ENCODE measurements around the gene CMSS1.

CMSS1 gene

DNA sequence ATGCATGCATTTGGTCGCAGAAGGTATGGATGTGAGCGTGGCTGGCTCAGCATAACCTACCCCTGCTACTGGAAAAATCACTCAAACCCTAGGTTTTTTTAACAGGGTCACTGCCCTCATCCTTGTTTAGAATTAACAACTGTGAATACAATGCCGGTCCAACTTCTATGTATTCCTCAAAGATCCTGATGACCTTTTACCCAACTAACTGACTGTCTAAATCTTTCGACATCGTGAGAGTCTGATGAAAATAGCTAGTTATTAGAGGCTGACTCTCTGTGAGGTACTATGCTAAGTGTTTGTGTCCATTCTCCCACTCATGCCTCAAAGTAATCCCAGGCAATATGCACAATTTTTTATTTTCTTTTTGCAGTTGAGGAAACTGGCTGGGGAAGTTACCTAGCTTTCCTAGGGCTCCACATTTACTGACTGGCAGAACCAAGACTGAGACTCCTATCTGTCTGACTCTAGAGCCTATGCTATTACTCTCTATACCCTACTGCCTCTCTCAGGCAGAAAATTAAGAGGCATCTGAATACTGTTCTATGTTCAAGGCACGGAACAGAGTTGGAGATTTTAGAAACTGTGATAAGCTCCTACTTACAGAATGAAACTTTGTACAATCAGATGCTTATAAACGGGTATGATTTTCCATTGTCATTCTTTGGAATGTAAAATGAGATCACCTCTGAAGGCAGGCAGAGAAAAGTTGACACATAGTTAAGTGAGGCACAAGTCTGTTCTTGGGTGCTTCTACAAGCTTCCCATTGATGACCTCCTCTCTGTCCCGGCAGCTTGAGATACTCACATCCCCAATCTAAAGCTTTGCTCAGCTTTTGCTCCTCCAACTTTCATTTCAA is 240.3 kb downstream of the CMSS1 start:
- no peak for DNase-seq (ENCODE audit: low read depth in 3 of 3)

DNA sequence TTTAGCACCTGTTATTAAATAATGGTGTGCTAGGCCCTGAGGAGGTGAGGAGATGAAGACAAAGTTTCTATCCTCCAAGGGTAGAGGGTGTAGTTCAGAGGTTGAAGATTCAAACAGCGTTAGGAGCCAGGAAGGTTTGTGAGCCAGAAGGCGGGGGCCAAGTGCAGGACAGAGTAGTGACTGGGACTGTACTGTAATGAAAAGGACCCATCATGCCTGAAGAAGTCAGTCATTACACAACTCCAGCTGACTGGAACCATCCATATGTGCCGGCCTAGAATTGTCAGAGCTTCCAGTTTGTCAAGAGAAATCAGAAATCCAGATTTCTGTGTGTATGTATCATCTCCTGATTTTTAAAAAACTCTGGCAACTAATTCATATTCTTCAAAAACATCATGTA is 241.8 kb downstream of the CMSS1 start:
- DNase-seq (ENCODE audit: low read depth in 3 of 3), result no peak

DNA sequence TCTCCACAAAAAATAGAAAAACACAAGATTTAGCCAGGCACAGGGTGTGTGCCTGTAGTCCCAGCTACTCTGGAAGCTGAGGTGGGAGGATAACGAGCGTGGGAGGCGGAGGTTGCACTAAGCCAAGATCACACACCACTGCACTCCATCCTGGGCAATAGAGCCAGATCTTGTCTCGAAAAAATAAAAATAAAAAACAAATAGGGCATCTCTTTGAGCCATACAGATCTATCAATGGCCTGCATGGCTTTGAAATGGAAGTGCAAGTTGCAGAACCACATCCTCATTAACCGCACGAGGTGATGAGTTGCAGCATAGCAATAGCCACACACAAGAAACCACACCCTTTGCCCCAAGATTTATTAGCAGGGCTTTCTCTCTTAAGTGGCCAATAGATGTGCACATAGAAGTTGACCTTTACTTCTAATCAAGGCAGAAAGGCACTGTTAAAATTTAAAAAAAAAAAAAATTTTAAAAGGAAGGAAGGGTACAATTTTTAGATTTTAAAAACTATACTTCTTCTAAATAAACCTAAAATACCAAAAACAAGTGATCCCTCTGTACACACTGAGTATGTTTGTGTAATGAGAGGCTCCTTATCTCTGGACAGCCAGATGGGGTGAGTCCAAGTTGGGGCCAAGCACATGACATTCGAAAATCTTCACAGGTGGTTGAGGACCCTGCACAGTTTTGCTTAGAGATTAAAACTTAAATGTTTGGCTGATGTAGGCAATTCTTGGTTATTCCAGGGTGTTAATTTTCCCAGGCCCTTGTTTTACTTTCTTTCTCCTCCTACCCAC is 243.2 kb downstream of the CMSS1 start:
- no peak for DNase-seq (ENCODE audit: low read depth in 3 of 3)

DNA sequence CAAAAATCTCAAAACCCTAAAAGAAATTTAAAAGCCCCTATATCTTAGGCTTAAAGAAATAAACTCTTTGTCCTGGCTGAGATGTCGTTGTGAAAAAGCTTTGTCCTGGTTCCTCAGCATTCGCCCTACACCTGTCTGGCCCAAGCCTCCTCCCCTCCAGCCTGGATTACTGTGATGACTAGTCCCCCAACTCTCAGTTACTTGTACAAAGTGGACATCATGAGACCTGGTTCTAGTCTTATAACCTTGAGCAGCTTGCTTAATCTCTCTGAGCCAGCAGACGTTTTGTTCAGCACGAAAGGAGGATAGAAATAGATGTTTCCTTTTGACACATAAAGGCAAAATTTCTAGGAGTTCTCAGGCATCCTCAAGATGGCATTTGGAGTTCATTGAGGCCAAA is 245.0 kb downstream of the CMSS1 start:
- DNase-seq (ENCODE audit: low read depth in 3 of 3), result no peak

DNA sequence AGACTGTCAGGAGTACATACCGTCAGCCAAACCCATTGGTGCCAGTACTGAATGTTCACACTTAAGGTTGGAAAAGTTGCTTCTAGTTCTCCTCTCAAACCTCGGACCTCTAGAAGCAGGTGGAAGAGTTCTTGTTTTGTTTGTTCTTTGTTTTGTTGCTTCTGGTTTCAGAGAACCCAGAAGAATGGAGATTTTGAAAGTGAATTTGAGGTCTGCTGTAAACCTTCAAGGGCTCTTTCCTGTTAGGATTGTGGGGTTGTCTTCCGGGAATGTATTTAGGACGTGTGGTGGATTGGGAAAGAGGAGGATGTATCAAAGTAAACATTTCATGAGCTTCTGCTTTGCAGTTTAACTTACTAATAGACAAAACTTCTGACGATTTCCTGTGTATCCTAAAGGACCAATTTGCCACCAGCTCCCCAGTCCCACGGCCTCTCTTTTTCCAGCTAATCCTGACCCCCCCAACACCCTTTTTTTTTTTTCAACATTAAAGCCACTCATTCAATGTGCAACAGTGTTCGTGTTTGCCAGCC is 246.3 kb downstream of the CMSS1 start:
- DNase-seq (ENCODE audit: low read depth in 3 of 3), result no peak

DNA sequence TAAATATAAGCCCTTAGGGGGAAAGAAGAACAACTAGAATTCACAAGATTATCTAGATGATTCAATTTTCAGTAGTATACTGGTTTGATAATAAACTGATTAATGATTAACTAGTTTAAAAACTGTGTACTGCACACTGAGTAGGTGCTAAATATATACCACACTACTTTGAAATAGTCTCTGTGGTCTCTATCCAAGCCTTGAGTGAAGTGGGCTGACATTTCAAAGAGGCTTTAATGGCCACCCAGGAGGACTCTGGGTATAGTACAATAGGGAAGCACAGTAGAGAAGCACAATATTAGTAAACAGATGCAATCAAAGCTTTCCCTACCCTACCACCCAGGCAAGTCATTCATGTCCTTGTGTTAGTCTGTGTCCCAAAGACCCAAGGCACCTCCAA is 249.9 kb downstream of the CMSS1 start:
- no peak for DNase-seq (ENCODE audit: low read depth in 3 of 3)

DNA sequence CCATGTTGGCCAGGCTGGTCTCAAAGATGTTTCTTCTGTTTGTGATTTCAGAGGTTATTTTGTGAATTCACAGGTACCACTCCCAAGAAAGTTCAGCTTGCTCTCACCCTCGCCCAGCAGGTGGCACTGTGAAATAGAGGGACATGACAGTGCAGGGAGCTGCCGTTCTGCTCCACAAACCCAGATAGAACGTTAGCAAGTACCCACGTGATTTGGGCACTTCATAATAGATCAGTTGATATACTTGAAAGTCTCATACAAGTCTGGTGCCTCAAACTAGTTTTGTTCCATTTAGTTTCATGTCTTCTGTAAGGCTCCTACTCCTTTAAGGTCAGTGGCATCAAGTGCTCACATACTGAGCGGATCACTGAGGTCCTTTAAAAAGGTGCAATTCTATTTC is 251.2 kb downstream of the CMSS1 start:
- peak; percentile 47 to 59 (median 49) for DNase-seq (ENCODE audit: low read depth in 3 of 3)

DNA sequence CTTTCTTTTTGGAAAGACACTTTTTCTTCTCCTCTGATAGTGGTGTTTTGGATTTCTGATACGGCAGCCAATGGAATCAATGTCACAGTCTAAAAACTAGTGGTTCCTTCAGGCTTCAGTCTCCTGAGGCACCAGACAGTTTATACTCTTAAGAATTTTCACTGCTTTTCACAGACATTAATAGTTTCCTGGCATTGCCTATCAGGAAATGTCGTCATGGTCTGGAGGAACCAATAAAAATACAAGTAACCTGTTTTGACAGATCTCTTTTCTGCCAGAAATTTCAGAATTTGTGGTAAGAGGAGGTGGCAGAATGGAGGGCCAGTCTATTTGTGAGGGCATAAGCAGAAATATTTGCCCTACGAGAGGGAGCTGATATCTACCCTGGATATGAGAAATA is 251.8 kb downstream of the CMSS1 start:
- DNase-seq (ENCODE audit: low read depth in 3 of 3), result no peak

DNA sequence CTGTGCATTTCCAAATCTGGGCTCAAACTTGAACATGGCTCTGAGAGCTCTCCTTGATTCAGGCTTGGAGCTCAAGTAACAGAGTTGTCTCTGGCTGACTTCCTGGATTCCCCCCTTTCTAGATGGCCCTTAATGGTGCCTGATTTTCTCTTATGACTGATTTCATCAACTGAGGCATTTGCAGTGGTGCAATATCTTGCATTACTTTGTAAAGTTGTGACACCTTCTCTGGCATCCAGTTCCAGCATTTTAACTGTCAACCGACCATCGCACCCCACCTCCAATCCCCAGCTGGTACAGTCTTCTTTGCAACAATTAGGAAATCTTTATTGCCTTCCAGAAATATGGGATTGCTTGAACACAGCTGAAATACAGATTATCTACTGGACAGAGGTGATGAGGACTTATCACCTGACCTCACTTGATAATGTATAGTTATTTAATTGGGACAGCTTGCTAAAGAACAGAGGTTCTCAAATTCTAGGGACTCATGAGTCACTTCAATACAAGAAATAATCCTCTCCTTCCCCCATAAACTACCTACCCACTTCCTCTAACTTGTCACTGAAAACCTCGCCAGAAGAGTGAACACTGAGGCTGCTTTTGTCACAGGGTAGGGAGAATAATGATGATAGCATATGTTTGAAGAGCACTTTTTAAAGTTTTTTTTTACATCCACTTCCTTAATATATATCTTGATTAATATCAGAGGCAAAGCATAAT is 254.8 kb downstream of the CMSS1 start:
- DNase-seq (ENCODE audit: low read depth in 3 of 3), result no peak

DNA sequence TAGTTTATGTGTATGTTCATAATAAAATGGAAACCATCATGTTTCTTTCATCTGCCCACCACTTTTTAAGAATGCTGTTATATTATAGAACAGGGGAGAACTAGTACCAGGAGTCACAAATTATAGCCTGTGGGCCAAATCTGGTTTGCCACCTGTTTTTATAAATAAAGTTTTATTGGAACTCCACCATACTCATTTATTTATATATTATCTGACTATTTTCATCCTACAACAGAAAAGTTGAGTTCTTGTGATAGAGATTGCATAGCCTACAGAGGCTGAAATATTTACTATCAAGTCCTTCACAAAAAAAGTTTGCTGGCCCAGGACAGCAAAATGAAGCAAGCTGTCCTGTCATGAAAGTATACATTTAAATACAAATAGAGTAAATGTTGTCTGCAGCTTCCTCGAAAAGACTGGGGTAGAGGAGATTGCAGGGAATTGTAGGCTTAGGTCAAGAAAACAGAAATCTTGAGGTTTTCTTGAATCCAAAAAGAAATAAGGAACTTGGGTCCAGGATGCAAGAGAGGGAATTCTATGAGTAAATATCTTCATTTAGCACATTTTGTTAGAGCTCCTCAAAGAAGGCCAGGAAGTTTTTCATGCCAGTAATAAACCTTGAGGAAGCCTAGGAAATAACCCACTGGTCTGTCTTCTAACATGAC is 255.5 kb downstream of the CMSS1 start:
- no peak for DNase-seq (ENCODE audit: low read depth in 3 of 3)

DNA sequence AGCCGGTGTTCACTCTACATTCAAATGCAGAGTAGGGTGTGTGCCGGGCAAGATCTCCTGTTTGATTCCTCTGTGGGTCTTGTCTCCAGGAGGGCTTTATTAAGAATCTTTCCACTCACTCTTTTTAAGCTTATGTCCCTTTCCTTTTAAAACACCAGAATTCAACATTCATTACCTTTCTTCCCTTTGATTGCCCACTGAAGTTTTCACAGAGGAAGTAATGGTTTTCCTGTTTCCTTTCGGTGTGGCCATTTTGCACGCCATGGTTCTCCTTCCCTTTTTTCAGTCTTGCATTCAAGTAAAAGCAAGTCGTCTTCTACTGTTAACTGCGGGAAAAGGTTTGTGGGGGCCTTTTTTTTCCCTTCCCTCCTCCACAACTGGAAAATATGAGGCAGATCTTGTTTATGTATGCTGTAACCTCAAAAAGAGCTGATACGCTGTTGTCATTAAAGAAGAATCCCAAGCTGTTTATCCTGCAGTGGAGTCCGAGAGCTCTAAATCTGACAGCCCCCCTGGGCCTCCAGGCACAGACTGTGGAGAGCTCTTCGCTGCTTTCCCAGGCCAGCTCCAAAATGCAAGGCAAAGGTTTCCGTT is 256.1 kb downstream of the CMSS1 start:
- DNase-seq (ENCODE audit: low read depth in 3 of 3), result no peak

DNA sequence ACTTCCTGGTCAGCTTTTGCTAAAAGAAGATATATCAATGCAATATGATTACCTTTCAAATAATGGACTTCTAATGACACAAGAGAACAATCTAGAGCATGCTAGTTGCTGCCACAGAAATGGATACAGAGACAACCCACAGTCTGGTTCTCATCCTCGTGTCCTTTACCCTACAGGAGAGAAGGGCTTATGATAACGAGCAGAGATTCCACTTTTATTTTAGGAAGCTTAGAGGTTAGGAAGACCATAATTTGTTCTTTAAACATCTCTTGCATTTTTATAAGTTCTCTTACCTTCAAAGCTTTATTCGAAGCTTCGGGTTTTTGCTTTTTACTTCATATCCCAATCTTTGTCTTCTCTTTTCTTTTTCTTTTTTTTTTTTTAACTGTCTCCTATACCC is 257.5 kb downstream of the CMSS1 start:
- no peak for DNase-seq (ENCODE audit: low read depth in 3 of 3)

DNA sequence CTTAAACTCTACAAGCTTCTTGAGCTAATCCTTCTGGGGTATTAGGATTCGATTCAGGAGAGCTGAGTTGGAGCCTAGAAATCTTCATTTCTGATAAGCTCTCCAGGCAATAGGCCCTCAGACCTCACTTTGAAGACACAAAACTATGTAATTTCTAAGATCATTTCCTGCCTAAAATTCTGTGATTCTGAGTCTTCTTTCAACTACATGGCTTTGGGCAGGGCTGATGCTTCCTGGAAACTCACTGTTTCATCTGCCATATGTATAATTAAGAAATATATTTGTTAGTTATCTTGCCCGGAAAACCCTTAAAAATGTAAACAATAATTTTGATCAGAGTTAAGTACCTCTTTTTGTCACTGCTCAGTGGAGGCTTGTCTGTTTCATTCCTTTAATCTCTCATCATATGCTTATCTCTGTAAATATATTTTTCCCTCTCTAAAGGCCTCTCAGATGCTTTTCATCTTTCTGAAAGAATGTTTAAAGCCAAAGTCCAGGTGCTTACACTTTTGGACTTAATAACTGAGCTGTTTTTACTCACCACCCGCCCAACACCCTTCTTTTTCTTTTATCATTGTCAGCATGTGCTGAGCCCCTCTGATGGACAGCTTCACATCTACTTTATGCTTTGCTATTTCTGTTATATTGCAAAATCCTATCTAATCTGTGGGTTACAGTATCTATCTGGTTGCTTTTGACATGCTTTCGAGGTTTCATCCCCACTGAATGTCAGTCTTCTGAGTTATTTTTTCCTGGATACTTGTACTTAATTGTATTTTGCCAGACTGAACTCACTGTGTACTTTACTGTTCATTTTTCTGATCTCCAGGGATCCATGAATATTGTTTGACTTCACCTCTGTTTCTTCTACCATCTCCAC is 258.4 kb downstream of the CMSS1 start:
- no peak for DNase-seq (ENCODE audit: low read depth in 3 of 3)

DNA sequence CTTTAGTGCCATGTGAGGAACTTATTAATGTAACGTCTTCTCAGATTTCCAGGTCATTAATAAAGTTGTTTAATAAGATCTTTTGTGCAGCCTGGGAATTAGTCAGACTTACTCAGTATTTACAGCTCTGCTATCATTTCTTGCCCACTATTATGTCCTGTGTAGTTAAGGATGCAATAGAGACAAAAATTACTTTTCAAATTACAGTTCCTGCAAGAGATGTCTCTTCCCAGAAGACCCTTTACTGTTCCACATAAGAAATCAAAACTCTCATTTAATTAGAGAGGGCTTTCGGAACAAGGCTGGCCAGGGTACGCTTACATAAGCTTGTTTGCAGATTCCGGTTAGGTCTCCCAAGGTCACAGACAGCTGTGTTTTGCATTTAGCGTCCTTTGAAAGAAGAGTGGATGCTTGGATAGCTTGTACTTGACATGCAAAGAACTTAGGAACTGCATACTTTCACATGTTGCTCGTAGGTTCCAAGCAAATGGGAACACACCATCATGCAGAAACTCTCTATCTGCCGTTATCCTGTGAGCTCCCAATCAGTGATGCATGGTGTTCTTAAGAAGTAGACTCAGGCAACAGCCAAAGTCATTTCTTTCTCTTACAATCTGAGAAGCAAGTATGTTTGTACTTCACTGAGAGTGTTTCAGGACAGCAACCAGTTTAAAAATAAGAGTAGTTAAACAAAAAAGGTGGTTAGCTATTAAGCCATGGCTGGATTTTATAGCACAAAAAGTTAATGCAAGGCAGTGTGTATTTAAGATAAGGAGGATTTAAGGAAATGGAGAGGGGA is 259.3 kb downstream of the CMSS1 start:
- no peak for DNase-seq (ENCODE audit: low read depth in 3 of 3)

DNA sequence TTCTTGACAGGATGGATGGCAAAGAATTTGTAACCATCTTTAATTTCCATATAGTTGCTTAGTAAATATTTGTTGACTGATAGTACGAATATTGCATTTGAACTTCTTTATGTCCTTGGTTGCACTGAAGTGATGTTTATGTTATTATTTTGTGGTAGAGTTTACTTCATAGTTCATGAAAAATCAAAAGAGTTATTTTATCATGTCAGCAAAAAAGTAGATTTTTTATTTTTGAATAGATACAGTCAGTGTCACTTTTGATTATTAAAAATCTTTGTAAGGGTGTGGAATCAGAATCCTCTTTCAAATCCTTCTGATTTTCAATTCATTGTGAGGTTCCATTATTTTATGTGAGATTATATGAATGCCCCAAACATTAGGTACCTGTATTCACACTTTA is 261.7 kb downstream of the CMSS1 start:
- no peak for DNase-seq (ENCODE audit: low read depth in 3 of 3)

DNA sequence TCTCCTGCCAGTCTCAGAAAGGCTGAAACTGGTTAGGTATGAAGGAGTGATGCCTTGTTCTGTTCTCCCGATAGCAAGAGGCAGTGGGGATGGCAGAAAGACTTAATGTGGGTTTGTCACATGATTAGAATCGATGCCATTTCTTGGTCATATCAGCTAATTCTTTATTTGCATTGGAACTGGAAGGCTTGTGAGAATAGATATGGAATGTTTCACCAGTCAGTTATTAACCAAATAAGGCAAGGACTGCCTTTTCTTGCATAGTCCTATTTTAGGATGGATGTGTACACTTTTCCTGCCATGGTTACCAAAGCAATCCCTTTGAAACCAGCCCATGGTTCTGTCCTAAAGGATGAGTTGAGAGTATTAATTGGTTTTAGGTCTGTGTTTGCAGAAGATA is 262.9 kb downstream of the CMSS1 start:
- DNase-seq (ENCODE audit: low read depth in 3 of 3), result no peak

DNA sequence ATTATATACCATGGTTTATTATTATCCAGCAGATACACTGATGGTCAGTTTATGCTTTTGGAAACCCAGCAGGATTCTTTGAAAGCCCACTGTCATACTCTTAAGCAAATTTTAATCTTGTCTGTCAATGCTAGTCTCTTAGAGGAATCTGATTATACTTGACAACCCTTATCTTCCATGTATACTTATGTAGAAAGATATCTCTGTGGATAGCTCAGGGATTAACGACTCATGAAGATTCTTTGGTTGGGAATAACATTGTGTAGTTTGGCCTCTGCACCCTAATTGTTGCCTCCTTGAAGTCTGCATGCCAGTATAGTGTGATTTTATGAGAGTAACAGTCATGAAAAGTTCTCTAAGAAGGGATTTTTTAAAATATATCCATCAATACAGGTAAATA is 263.6 kb downstream of the CMSS1 start:
- DNase-seq (ENCODE audit: low read depth in 3 of 3), result no peak

DNA sequence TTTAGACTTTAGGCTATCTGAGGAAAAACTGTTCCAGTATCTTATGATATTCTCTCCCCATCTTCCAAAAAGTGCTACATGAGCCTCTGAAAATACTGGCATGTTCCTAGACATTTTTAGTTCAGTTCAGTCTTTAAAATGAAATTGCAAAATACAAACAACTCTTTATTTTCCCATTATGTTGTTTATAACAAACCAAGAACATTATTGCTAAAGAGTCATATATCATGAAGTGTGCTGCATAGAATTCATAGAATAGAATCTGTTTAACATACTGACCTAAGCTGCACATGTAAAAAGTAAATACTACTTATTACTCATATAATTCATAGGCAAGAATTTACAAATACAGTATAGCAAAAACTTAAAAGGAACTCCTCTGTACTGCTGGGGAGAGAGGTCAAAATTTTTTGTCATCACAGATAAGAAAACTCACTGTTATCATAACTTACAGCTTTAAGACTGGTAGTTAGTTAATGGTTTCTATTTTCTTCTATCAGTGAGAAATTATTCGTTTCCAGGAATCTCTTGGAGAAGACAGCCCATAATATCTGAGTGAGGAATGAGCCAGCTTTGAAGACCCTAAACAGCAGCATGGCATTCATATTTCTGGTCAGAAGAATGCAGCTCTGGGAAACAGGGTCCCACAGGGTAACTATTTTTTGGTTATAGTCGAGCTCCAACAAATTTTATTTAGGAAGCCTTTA is 264.5 kb downstream of the CMSS1 start:
- no peak for DNase-seq (ENCODE audit: low read depth in 3 of 3)

DNA sequence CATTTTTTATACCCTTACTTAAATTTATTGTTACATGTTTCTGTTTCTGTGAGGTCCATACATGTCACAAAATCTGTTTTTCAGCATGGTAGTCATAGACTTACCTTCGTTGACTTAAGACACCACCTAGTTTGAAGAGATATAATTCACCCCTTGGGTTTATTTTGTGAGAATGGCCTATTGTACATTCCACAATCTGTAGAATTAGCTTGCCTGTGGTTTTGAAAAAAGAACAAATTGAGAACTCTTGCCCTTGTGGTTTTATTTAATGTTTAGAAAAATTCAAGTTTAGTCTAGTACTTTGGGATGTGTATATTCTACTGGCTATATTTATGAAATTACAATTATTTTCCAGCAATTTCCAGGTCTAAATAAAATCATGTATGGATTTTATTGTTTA is 265.1 kb downstream of the CMSS1 start:
- DNase-seq (ENCODE audit: low read depth in 3 of 3), result no peak

Measured in stimulated activated CD4-positive, alpha-beta T cell treated with anti-CD3 and anti-CD28 coated beads, TNF-alpha, amount 100 ng/mL, for 4 hours (primary cell).